Astrocyte (in vitro differentiated cells and primary cell): Measurements from ENCODE around the gene TEX14. TPM values are rescaled to one million over a fixed set of nuclear protein-coding genes. Genes with fewer than 3 reads are reported as not detected.

ENCODE experiments used
- DNase-seq: peaks from one replicate; pipeline ENCODE4 v3.0.0-alpha.2; 2010; ENCODE audit warnings: low read depth
- FAIRE-seq: peaks from 2 replicates; lab custom pipeline; 2011; peaks lifted over from hg19 to GRCh38; lab: Jason Lieb, UNC
- H2AFZ ChIP-seq: 2 replicates; pipeline ENCODE4 v1.6.0; 2012; ENCODE audit warnings: low read depth, low read length, inconsistent platforms
- H3K27ac ChIP-seq: 2 replicates; pipeline ENCODE4 v1.5.1; 2011; ENCODE audit warnings: low read depth, low read length, inconsistent platforms
- H3K27me3 ChIP-seq: 2 replicates; pipeline ENCODE4 v1.6.0; 2011; ENCODE audit warnings: low read length, inconsistent platforms; ENCODE audit not compliant: insufficient read depth
- H3K36me3 ChIP-seq: 2 replicates; pipeline ENCODE4 v1.5.1; 2011; ENCODE audit warnings: low read length, inconsistent platforms; ENCODE audit not compliant: insufficient read depth
- H3K4me1 ChIP-seq: 2 replicates; pipeline ENCODE4 v1.5.1; 2011; ENCODE audit warnings: low read length, inconsistent platforms; ENCODE audit not compliant: insufficient read depth
- H3K4me2 ChIP-seq: 2 replicates; pipeline ENCODE4 v1.6.0; 2012; ENCODE audit warnings: low read length, inconsistent platforms
- H3K4me3 ChIP-seq: 2 replicates; pipeline ENCODE4 v1.5.1; 2011; ENCODE audit warnings: low read depth, mild to moderate bottlenecking, low read length, inconsistent platforms; ENCODE audit not compliant: insufficient read depth
- H3K79me2 ChIP-seq: 2 replicates; pipeline ENCODE4 v1.6.0; 2012; ENCODE audit warnings: mild to moderate bottlenecking, low read length, inconsistent platforms; ENCODE audit not compliant: insufficient read depth
- H3K9ac ChIP-seq: 2 replicates; pipeline ENCODE4 v1.6.0; 2012; ENCODE audit warnings: mild to moderate bottlenecking, low read length, inconsistent platforms
- H3K9me3 ChIP-seq: 2 replicates; pipeline ENCODE4 v1.5.1; 2012; ENCODE audit warnings: low read depth, mild to moderate bottlenecking, low read length, inconsistent platforms; ENCODE audit not compliant: insufficient read depth
- H4K20me1 ChIP-seq: 2 replicates; pipeline ENCODE4 v1.6.0; 2012; ENCODE audit warnings: low read length, inconsistent platforms; ENCODE audit not compliant: insufficient read depth
- H3K27ac Mint-ChIP-seq: one replicate; pipeline ENCODE4 v1.8.0; 2021; ENCODE audit warnings: mild to moderate bottlenecking, mixed read lengths; ENCODE audit not compliant: unreplicated experiment
- H3K27me3 Mint-ChIP-seq: one replicate; pipeline ENCODE4 v1.8.0; 2021; ENCODE audit warnings: low read depth, mixed read lengths; ENCODE audit not compliant: unreplicated experiment
- H3K36me3 Mint-ChIP-seq: one replicate; pipeline ENCODE4 v1.8.0; 2021; ENCODE audit warnings: low read depth, mixed read lengths; ENCODE audit not compliant: unreplicated experiment
- H3K4me1 Mint-ChIP-seq: one replicate; pipeline ENCODE4 v1.8.0; 2021; ENCODE audit warnings: low read depth, mixed read lengths; ENCODE audit not compliant: unreplicated experiment
- H3K4me3 Mint-ChIP-seq: one replicate; pipeline ENCODE4 v1.8.0; 2021; ENCODE audit warnings: mild to moderate bottlenecking, moderate library complexity, mixed read lengths; ENCODE audit not compliant: unreplicated experiment
- H3K9me3 Mint-ChIP-seq: one replicate; pipeline ENCODE4 v1.8.0; 2021; ENCODE audit warnings: mild to moderate bottlenecking, mixed read lengths; ENCODE audit not compliant: unreplicated experiment
- CTCF ChIP-seq: IDR thresholded peaks from 2 replicates; pipeline ENCODE4 v1.5.1; 2011; ENCODE audit warnings: low read depth, mild to moderate bottlenecking, inconsistent platforms, low read length, moderate library complexity; ENCODE audit not compliant: insufficient read depth
- EZH2 ChIP-seq: IDR thresholded peaks from 2 replicates; pipeline ENCODE4 v1.6.1; 2012; ENCODE audit warnings: mild to moderate bottlenecking, low read length, inconsistent platforms; ENCODE audit not compliant: insufficient read depth
- total RNA-seq: library from RNA; stranded (reverse); gene quantifications from 2 replicates; pipeline ENCODE4 v1.2.1, GENCODE V29; 2021

Gene TEX14
- total RNA-seq, 1 donor from 2014 or later, result 0.09 TPM

- H3K4me2 ChIP-seq, result no peak overlapping the region
- FAIRE-seq, result no peak
Observed at GRCh38 chr17:58665946-58666857, 25.6 kb downstream of the TEX14 start.

GRCh38 chr17:58664302-58664701 is 27.5 kb downstream of the TEX14 start:
- peaks cover 4% of the 10 kb centered on the region for H3K4me1 ChIP-seq
- Mint-ChIP-seq H3K27me3 (peaks cover 4% of the 10 kb centered on the region), H3K9me3 (no peaks in the 10 kb centered on the region), H3K27ac (no peak overlapping the region), H3K4me3 (no peak overlapping the region), H3K36me3 (no peaks in the 10 kb centered on the region), H3K4me1 (peaks cover 6% of the 10 kb centered on the region)
- H3K9me3 ChIP-seq, result no peaks in the 10 kb centered on the region
- no peaks in the 10 kb centered on the region for H3K79me2 ChIP-seq
- no peak overlapping the region for H2AFZ ChIP-seq
- no peak overlapping the region for H3K9ac ChIP-seq
- no peak overlapping the region for H3K4me3 ChIP-seq
- H3K4me2 ChIP-seq, result no peak overlapping the region
- H3K27ac ChIP-seq, result no peak overlapping the region
- H3K36me3 ChIP-seq, result no peaks in the 10 kb centered on the region
- DNase-seq (no peak), FAIRE-seq (no peak)
- TF ChIP-seq CTCF (no peak), EZH2 (no peak)
- H4K20me1 ChIP-seq, result no peaks in the 10 kb centered on the region
- peaks cover 5% of the 10 kb centered on the region for H3K27me3 ChIP-seq

More at GRCh38 chr17:58665946-58666857, 25.6 kb downstream of the TEX14 start:
- H2AFZ ChIP-seq, result no peak overlapping the region
- H4K20me1 ChIP-seq, result no peaks in the 10 kb centered on the region
- no peak overlapping the region for H3K4me3 ChIP-seq
- no peak overlapping the region for H3K9ac ChIP-seq
- Mint-ChIP-seq H3K9me3 (no peaks in the 10 kb centered on the region), H3K27ac (no peak overlapping the region), H3K27me3 (peaks cover 8% of the 10 kb centered on the region), H3K4me3 (no peak overlapping the region), H3K4me1 (peaks cover 6% of the 10 kb centered on the region), H3K36me3 (no peaks in the 10 kb centered on the region)
- peaks cover 4% of the 10 kb centered on the region for H3K4me1 ChIP-seq
- no peaks in the 10 kb centered on the region for H3K9me3 ChIP-seq
- H3K27me3 ChIP-seq, result no peaks in the 10 kb centered on the region
- TF ChIP-seq EZH2 (no peak), CTCF (no peak)
- H3K79me2 ChIP-seq, result no peaks in the 10 kb centered on the region
- no peak for DNase-seq
- no peak overlapping the region for H3K27ac ChIP-seq
- H3K36me3 ChIP-seq, result no peaks in the 10 kb centered on the region

GRCh38 chr17:58661499-58661898 is 30.3 kb downstream of the TEX14 start:
- Mint-ChIP-seq H3K4me1 (peaks cover 7% of the 10 kb centered on the region), H3K4me3 (no peak overlapping the region), H3K27ac (no peak overlapping the region), H3K36me3 (no peaks in the 10 kb centered on the region), H3K27me3 (peaks cover 4% of the 10 kb centered on the region), H3K9me3 (no peaks in the 10 kb centered on the region)
- TF ChIP-seq EZH2 (no peak), CTCF (no peak)
- Histone ChIP-seq H3K9me3 (no peaks in the 10 kb centered on the region), H3K79me2 (no peaks in the 10 kb centered on the region), H3K4me1 (no peaks in the 10 kb centered on the region), H3K4me3 (no peak overlapping the region), H3K27ac (no peak overlapping the region), H3K27me3 (peaks cover 5% of the 10 kb centered on the region), H4K20me1 (no peaks in the 10 kb centered on the region), H3K36me3 (no peaks in the 10 kb centered on the region), H3K9ac (no peak overlapping the region), H2AFZ (no peak overlapping the region), H3K4me2 (no peak overlapping the region)
- DNase-seq (no peak), FAIRE-seq (no peak)
